HG02852 (cell line): Measurements from ENCODE around the gene PCNX3.

Experiments
- ATAC-seq: cut with Tn5 transposase; IDR thresholded peaks from one replicate; pipeline ENCODE4 v1.9.1; 2021; ENCODE audit warnings: mild to moderate bottlenecking, moderate library complexity; ENCODE audit not compliant: unreplicated experiment

PCNX3 gene

GRCh38 chr11:65580031-65580692, 35.4 kb upstream of the PCNX3 start:
- ATAC-seq = no peak

- ATAC-seq = no peak
These were observed 34.8 kb upstream of the PCNX3 start for GRCh38 chr11:65580756-65581155.

- ATAC-seq = no peak
These were observed 33.6 kb upstream of the PCNX3 start for GRCh38 chr11:65581928-65582327.

- ATAC-seq = no peak
These were observed 32.0 kb upstream of the PCNX3 start for GRCh38 chr11:65583589-65583988.

GRCh38 chr11:65584106-65584505, 31.5 kb upstream of the PCNX3 start:
- ATAC-seq = no peak

GRCh38 chr11:65584723-65585171, 30.8 kb upstream of the PCNX3 start:
- no peak for ATAC-seq

- no peak for ATAC-seq
These were observed 30.0 kb upstream of the PCNX3 start for GRCh38 chr11:65585396-65586246.

GRCh38 chr11:65586247-65586630, 29.3 kb upstream of the PCNX3 start:
- no peak for ATAC-seq

GRCh38 chr11:65586676-65587075, 28.9 kb upstream of the PCNX3 start:
- no peak for ATAC-seq

- ATAC-seq = peak; percentile 76
These were observed 27.1 kb upstream of the PCNX3 start for GRCh38 chr11:65588199-65589054.

- ATAC-seq = no peak
These were observed 25.9 kb upstream of the PCNX3 start for GRCh38 chr11:65589444-65590239.

GRCh38 chr11:65590240-65590738, 25.3 kb upstream of the PCNX3 start:
- ATAC-seq = no peak

- no peak for ATAC-seq
These were observed 23.4 kb upstream of the PCNX3 start for GRCh38 chr11:65591939-65592857.

GRCh38 chr11:65592858-65593517, 22.6 kb upstream of the PCNX3 start:
- ATAC-seq = no peak

GRCh38 chr11:65593518-65594414, 21.8 kb upstream of the PCNX3 start:
- ATAC-seq = no peak

- no peak for ATAC-seq
These were observed 20.4 kb upstream of the PCNX3 start for GRCh38 chr11:65595131-65595530.

GRCh38 chr11:65595543-65596281, 19.9 kb upstream of the PCNX3 start, which contains the start of gene KCNK7:
TSS of gene KCNK7 (minus strand) at chr11:65595800. CDS start at chr11:65595772, 28 bp downstream.
- ATAC-seq = no peak
